GM12878 (cell line): ENCODE data around the gene THRA. TPM values are rescaled to one million over a fixed set of nuclear protein-coding genes. Genes with fewer than 3 reads are reported as not detected.

ENCODE experiments used
- ATAC-seq: fragments of 200-7000 bp; cut with Tn5 transposase; 3 replicates; pipeline ENCODE4 v1.9.1; 2020; ENCODE audit warnings: mild to moderate bottlenecking, moderate library complexity
- BruUV-seq: library from RNA; stranded (reverse); fragments of 400-500 nt; replicated peaks from 2 replicates; lab custom pipeline; 2021; lab: Mats Ljungman, UMichigan
- CTCF ChIA-PET: fragments of 300-600 bp; sonication (Branson Sonifier 250); formaldehyde crosslinking; extraction: SDS; loops from one replicate; lab custom pipeline; 2021; ENCODE audit warnings: inconsistent platforms; lab: Yijun Ruan, JAX
- POLR2A ChIA-PET: fragments of 350-600 bp; formaldehyde crosslinking; extraction: SDS; loops from one replicate; lab custom pipeline; 2021; ENCODE audit warnings: inconsistent platforms; lab: Charles Lee
- RAD21 ChIA-PET: fragments of 300-600 bp; sonication (Branson Sonifier 250); formaldehyde crosslinking; loops from one replicate; lab custom pipeline; 2023; ENCODE audit warnings: antibody characterized with exemption; ENCODE audit not compliant: unreplicated experiment; lab: Charles Lee
- SMC1A ChIA-PET: fragments of 300-600 bp; sonication (Branson Sonifier 250); formaldehyde crosslinking; loops from one replicate; lab custom pipeline; 2023; ENCODE audit not compliant: unreplicated experiment, uncharacterized antibody; lab: Charles Lee
- DNase-seq: peaks from one replicate; pipeline ENCODE4 v3.0.0-alpha.2; 2011; ENCODE audit warnings: low read depth, low spot score
- FAIRE-seq: peaks from 3 replicates; lab custom pipeline; 2011; peaks lifted over from hg19 to GRCh38; lab: Jason Lieb, UNC
- H2AFZ ChIP-seq: 2 replicates; pipeline ENCODE4 v1.6.0; 2011; ENCODE audit warnings: low read depth, low read length, control low read depth; ENCODE audit not compliant: control insufficient read depth
- H3K27ac ChIP-seq: 2 replicates; pipeline ENCODE4 v1.5.1; 2011; ENCODE audit warnings: control low read depth; ENCODE audit not compliant: control insufficient read depth, insufficient read depth
- H3K27me3 ChIP-seq, 2 experiments: replicated peaks in 1 of 2; 2 replicates each; pipeline versions ENCODE4 v1.6.0 to v1.6.1; 2011; ENCODE audit warnings: low read length in 1 of 2; ENCODE audit not compliant: control insufficient read depth in 2 of 2, insufficient read depth in 2 of 2
- H3K36me3 ChIP-seq, 2 experiments: 2 replicates each; pipeline ENCODE4 v1.5.1; 2011; ENCODE audit warnings: low read length in 1 of 2; ENCODE audit not compliant: control insufficient read depth in 2 of 2, insufficient read depth in 2 of 2
- H3K4me1 ChIP-seq: 2 replicates; pipeline ENCODE4 v1.6.1; 2011; ENCODE audit warnings: mild to moderate bottlenecking, low read length, moderate library complexity, mixed read lengths; ENCODE audit not compliant: control insufficient read depth, insufficient read depth
- H3K4me2 ChIP-seq: 2 replicates; pipeline ENCODE4 v1.6.0; 2011; ENCODE audit warnings: control low read depth; ENCODE audit not compliant: control insufficient read depth, insufficient read depth
- H3K4me3 ChIP-seq: fragments of 200-600 bp; sonication (generic); 2 replicates; pipeline ENCODE4 v1.5.1; 2016
- H3K79me2 ChIP-seq: 2 replicates; pipeline ENCODE4 v1.6.0; 2011; ENCODE audit warnings: low read length; ENCODE audit not compliant: control insufficient read depth, insufficient read depth
- H3K9ac ChIP-seq: 2 replicates; pipeline ENCODE4 v1.8.0; 2011; ENCODE audit warnings: low read length, control low read depth, mixed read lengths; ENCODE audit not compliant: control insufficient read depth, insufficient read depth
- H3K9me3 ChIP-seq: replicated peaks from 3 replicates; pipeline ENCODE4 v1.5.1; 2011; ENCODE audit warnings: mild to moderate bottlenecking, low read length; ENCODE audit not compliant: control insufficient read depth, insufficient read depth
- H4K20me1 ChIP-seq: 2 replicates; pipeline ENCODE4 v1.6.0; 2011; ENCODE audit not compliant: control insufficient read depth, insufficient read depth
- DPF2 ChIP-seq: fragments of 450-650 bp; IDR thresholded peaks from 2 replicates; pipeline ENCODE4 v1.6.1; 2017; ENCODE audit warnings: mild to moderate bottlenecking
- FOS ChIP-seq: IDR thresholded peaks from 3 replicates; pipeline ENCODE4 v1.6.1; 2011; ENCODE audit warnings: borderline replicate concordance; ENCODE audit not compliant: insufficient read length; ENCODE audit errors: extremely low read depth
- HDAC2 ChIP-seq: fragments of 200-600 bp; sonication (generic); IDR thresholded peaks from 2 replicates; pipeline ENCODE4 v1.6.1; 2017
- HSF1 ChIP-seq: fragments of 150-350 bp; IDR thresholded peaks from 2 replicates; pipeline ENCODE4 v1.6.1; 2014; ENCODE audit warnings: mild to moderate bottlenecking, low read depth, low read length
- MYB ChIP-seq: fragments of 150-350 bp; IDR thresholded peaks from 2 replicates; pipeline ENCODE4 v1.6.1; 2014; ENCODE audit warnings: mild to moderate bottlenecking, low read depth, low read length, borderline replicate concordance
- NR2C2 ChIP-seq: IDR thresholded peaks from 2 replicates; pipeline ENCODE4 v1.6.1; 2011; ENCODE audit warnings: borderline replicate concordance, low read depth; ENCODE audit not compliant: control insufficient read depth, insufficient read length
- PAX5 ChIP-seq: IDR thresholded peaks from 2 replicates; pipeline ENCODE4 v1.6.1; 2011; ENCODE audit warnings: low read depth, low read length, borderline replicate concordance
- RBBP5 ChIP-seq: fragments of 200-600 bp; sonication (generic); conservative IDR thresholded peaks from 2 replicates; pipeline ENCODE4 v1.6.1; 2016
- RCOR1 ChIP-seq: conservative IDR thresholded peaks from 2 replicates; pipeline ENCODE4 v1.6.1; 2012; ENCODE audit warnings: low read depth, low read length, improper control_type of control experiment
- RELB ChIP-seq: fragments of 450-650 bp; IDR thresholded peaks from 2 replicates; pipeline ENCODE4 v1.6.1; 2017; ENCODE audit warnings: low read depth, mild to moderate bottlenecking, moderate library complexity
- RUNX3 ChIP-seq: IDR thresholded peaks from 2 replicates; pipeline ENCODE4 v1.6.1; 2012; ENCODE audit warnings: low read length, inconsistent platforms
- SMAD5 ChIP-seq: IDR thresholded peaks from 2 replicates; pipeline ENCODE4 v1.6.1; 2016; ENCODE audit warnings: antibody characterized with exemption, low read depth
- TCF7 ChIP-seq: IDR thresholded peaks from 2 replicates; pipeline ENCODE4 v1.6.1; 2014; ENCODE audit warnings: antibody characterized with exemption, borderline replicate concordance
- ZNF687 ChIP-seq: fragments of 450-650 bp; IDR thresholded peaks from 2 replicates; pipeline ENCODE4 v1.6.1; 2017; ENCODE audit warnings: mild to moderate bottlenecking, moderate library complexity
- WGBS: methylation state at CpG from one replicate; pipeline ENCODE4 v1.1.6; 2016; ENCODE audit warnings: low lambda C conversion rate; ENCODE audit not compliant: insufficient replicate concordance, insufficient coverage; ENCODE audit errors: missing lambda C conversion rate; 5-methylcytosine and 5-hydroxymethylcytosine counted together
- in situ Hi-C: fragments of 300-500 bp; cut with MboI; formaldehyde crosslinking; loops from 9 replicates; pipeline ENCODE4 v1.14.3; 2018; ENCODE audit warnings: mixed read lengths
- intact Hi-C: fragments of 100-400 bp; cut with micrococcal nuclease; formaldehyde crosslinking; loops from one replicate; pipeline ENCODE4 v1.14.2; 2022; ENCODE audit not compliant: unreplicated experiment
- polyA plus RNA-seq, 11 experiments: library from polyadenylated mRNA; depleted of rRNA in 4 of 11; unstranded in 6 of 11; stranded (reverse) in 5 of 11; fragments of >200 nt; fragmentation: Nextera tagmentation in 4 of 11; fragmentation: Illumina TruSeq in 1 of 11; extraction: Ambion mirVana in 4 of 11; extraction: Trizol in 1 of 11; gene quantifications; 1 replicate in 1 of 11; 2 replicates in 10 of 11; pipeline versions ENCODE4 v1.2.1 to v1.2.3, GENCODE V29; 2011 to 2016; ENCODE audit warnings: inconsistent platforms in 2 of 11, missing spikeins in 2 of 11, low read depth in 1 of 11
- total RNA-seq, 4 experiments: library from RNA; depleted of rRNA in 3 of 4; stranded (reverse); fragments of >200 nt in 3 of 4; fragmentation: Illumina TruSeq in 1 of 4; extraction: Trizol in 1 of 4; gene quantifications; 2 replicates each; pipeline versions ENCODE4 v1.2.1 to v1.2.3, GENCODE V29; 2013 to 2021

The THRA gene
- total and polyA plus RNA-seq, 10 of the 15 experiments (the other 5 are each of a cell fraction or from before 2014, with no cell fraction given): 0.03 to 2.0 (median 0.64) TPM

GRCh38 chr17:40106760-40107521 lies 44.2 kb downstream of the THRA start (continued):
- no peak for TF ChIP-seq HSF1
- TF ChIP-seq DPF2: no peak

GRCh38 chr17:40107522-40108174 lies 44.9 kb downstream of the THRA start:
- Histone ChIP-seq H3K4me1 (peaks cover 65% of the 10 kb centered on the region), H3K79me2 (no peaks in the 10 kb centered on the region), H4K20me1 (no peaks in the 10 kb centered on the region), H2AFZ (peak overlapping the region; percentile 51), H3K36me3 (no peaks in the 10 kb centered on the region), H3K9ac (peak overlapping the region; percentile 26; the same call in 1 of the 2 replicates), H3K9me3 (no peaks in the 10 kb centered on the region), H3K27ac (peak overlapping the region; percentile 29), H3K4me3 (no peak overlapping the region), H3K4me2 (peak overlapping the region; percentile 85), H3K27me3 (no peaks in the 10 kb centered on the region)
- 27% methylated on average over 5 of the region's 5 CpGs for WGBS
- in situ Hi-C loops: no loop called here
- CTCF ChIA-PET: interaction anchor here (0.7 to 1.4 kb wide), 5 partner anchors 18 to 92 kb away, joined by 3 to 6 read pairs (median 3); partner anchors contain the start of gene CSF3
- RAD21 ChIA-PET: interaction anchor here (0.8 to 1.3 kb wide), 2 partner anchors 9 to 61 kb away, joined by 4 read pairs; no protein-coding TSS in a partner anchor
- ATAC-seq (peak; percentile 39), FAIRE-seq (peak; percentile 54), DNase-seq (no peak)
- SMC1A ChIA-PET: interaction anchor here (1.8 kb wide), 1 partner anchor 9 kb away, joined by 6 read pairs; no protein-coding TSS in a partner anchor
- BruUV-seq: no TSS peak
- intact Hi-C loops: no loop called here
- POLR2A ChIA-PET: interaction anchor here (0.6 to 0.8 kb wide), 2 partner anchors 9 to 30 kb away, joined by 4 to 5 read pairs; no protein-coding TSS in a partner anchor
- no peak for TF ChIP-seq MYB
- TF ChIP-seq HDAC2: no peak
- no peak for TF ChIP-seq NR2C2
- TF ChIP-seq TCF7: no peak
- TF ChIP-seq FOS: no peak
- no peak for TF ChIP-seq RELB
- TF ChIP-seq PAX5: 0 out of 2 replicates have a peak, but pooled peaks have one; percentile 29
- TF ChIP-seq SMAD5: no peak
- TF ChIP-seq RCOR1: no peak
- no peak for TF ChIP-seq RBBP5
- peak; percentile 46 for TF ChIP-seq RUNX3
- no peak for TF ChIP-seq ZNF687
